NCI-H1417 (cell line): Measurements from ENCODE around the gene CUL2.
"Not testable (repeated sequence)": the region's sequence is repeated elsewhere in the genome, so short reads cannot be mapped to it uniquely, and the experiment has no call there.

ENCODE experiments used
- DNase-seq, 3 experiments: peaks; one replicate each; lab custom pipeline; 2025; lab: John Stamatoyannopoulos, UW

The CUL2 gene

GRCh38 chr10:35079763-35080162 is 10.4 kb downstream of the CUL2 start:
- DNase-seq = no peak

DNA sequence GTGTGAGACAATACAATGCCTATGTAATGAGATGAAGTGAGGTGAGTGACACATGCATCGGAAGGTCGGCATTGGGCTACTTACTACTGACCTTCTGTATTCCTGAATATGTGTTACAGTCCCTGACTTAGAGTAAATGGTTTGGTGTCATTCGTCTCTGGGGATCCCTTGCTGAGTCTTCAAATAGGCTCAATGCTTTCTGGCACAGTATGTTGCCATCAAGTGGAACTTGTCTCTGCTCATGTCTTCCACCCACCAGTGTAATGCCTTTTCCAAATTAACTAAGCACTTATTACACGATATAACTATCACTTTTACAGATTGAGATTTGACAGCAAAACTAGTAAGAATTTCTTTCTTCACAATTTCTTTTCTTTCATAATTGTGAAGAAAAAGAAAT is 10.9 kb downstream of the CUL2 start:
- DNase-seq = no peak

DNA sequence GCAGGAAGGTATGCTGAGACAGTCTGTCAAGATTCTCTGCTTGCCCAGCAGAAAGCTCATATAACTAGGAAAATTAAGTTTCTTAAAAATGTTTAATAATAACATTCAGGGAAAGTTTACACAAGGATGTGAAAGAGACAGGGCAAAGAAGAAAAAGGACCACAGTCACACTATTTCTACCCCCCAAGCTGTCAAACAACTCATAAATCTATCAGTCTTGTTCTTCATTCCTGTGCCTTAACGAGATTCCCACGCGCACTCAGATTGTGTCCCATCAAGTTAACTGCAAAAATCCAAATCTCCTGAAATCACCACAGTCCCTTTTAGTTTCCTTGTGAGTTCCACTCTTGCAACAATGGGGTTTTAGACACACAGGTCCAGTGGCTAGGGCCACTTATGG is 14.9 kb downstream of the CUL2 start:
- no peak for DNase-seq

- no peak for DNase-seq
These were observed 15.9 kb downstream of the CUL2 start for GRCh38 chr10:35074266-35074665.

- DNase-seq = no peak
These were observed 19.6 kb downstream of the CUL2 start for GRCh38 chr10:35070521-35070920.

GRCh38 chr10:35063837-35064454 is 26.2 kb downstream of the CUL2 start:
- DNase-seq = no peak

GRCh38 chr10:35059481-35059880 is 30.7 kb downstream of the CUL2 start:
- DNase-seq = no peak

- no peak for DNase-seq
These were observed 31.5 kb downstream of the CUL2 start for GRCh38 chr10:35058686-35059085.

- DNase-seq = no peak
These were observed 32.0 kb downstream of the CUL2 start for GRCh38 chr10:35058134-35058533.

- no peak for DNase-seq
These were observed 33.5 kb downstream of the CUL2 start for GRCh38 chr10:35056686-35057085.

DNA sequence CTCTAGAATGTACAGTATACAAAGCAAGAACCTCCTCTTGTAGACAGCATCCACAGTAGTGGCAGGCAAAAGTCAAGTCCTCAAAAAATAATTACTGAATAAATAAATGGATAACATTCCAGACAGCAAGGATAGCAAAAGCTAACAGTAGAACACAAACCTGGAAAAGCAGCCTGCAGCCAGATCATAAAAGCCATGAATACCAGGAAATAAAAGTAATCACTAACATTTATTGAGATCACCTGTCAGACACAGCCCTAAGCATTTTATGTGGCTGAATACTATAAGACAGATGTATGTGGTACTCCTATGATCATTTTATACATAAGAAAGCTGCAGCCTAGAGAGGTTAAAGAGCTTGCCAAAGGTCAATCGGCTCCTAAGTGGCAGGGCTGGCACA is 34.0 kb downstream of the CUL2 start:
- DNase-seq = peak in 1 of 3 experiments; percentile 2

DNA sequence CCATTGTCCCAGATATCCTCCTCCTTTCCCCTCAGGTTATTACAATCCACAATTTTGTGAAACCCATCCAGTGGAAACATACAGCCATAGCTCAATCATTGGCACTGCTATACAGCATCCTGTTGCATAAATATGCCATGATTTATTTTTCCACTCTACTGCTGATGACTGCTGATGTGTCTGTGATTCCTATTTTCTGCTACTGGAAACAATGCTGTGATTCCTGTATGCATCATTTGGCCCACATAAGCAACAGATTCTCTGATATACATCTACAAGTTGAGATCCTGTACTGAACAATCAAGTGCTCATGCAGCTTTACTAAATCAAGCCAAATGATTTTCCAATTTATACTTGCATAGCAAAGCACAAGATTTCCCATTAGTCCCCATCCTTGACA is 39.6 kb downstream of the CUL2 start:
- DNase-seq = no peak

DNA sequence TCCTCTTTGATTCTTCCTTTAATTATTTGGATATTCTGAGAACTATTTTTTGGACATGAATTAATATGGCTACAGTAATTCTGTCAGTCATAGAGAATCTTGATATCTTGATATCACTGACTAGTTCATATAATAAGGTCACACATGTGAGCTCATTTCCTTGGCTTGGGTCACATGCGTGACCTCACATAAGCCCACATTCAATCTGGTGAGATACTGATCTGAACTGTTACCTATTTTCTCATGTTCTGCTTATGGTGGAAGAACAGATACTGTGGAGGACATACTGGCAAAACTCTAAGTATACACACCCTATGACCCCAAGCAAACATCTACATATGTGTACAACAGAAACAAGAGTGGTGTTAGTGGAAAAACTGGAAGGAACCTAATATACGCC is 44.1 kb downstream of the CUL2 start:
- no peak for DNase-seq

- not testable (repeated sequence) for DNase-seq
These were observed 44.9 kb downstream of the CUL2 start for GRCh38 chr10:35045275-35045674.

GRCh38 chr10:35043796-35044344 is 46.3 kb downstream of the CUL2 start:
- no peak for DNase-seq

DNA sequence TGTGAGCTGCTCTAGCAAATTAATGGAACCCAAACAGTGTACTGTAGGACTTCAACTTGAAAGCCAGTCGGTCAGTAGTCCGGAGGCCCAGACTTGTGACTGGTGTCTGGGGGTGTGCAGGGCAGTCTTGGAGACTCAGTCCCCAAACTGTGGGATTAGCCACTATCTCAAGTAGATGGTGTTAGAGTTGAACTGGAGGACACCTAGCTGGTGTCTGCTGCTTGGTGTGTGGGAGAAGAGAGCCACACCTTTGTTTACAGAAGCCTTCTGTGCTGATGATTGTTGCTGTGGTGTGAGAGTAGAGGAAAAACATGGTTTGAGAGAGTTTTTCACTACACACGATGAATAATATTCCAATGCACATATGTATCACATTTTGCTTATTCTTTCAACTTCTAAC is 47.4 kb downstream of the CUL2 start:
- no peak for DNase-seq

- DNase-seq = no peak
These were observed 48.6 kb downstream of the CUL2 start for GRCh38 chr10:35041502-35041879.

DNA sequence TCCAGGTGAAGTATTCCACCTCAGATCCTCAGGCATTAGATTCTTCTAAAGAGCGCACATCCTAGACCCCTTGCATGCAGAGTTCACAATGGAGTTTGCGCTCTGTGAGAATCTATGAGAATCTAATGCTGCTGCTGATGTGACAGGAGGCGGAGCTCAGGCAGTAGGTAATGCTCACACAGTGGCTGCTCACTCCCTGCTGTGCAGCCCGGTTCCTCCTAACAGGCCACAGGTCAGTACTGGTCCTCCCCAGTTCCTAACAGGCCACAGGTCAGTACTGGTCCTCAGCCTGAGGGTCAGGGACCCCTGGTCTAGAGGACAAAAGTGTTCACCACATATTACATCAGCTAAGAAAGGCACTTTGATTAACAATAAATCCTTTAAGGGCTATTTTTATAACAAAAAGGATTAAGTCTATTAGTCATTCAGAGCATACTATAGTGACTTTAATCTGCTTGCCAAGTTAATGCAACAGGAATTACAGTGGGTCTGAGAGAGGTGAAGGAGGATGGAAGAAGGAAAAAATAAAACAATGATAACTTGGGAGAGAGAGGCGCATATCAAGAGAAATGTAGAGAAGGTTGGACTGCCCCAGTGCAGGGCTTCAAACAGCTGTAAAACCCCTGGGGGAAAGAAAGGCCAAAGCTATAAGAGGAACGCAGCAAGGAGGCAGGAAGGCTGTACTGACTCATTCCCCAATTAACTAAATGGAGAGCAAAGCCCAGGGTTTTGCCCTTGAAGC is 49.2 kb downstream of the CUL2 start:
- DNase-seq = no peak

- DNase-seq = no peak
These were observed 53.0 kb downstream of the CUL2 start for GRCh38 chr10:35037104-35037503.

DNA sequence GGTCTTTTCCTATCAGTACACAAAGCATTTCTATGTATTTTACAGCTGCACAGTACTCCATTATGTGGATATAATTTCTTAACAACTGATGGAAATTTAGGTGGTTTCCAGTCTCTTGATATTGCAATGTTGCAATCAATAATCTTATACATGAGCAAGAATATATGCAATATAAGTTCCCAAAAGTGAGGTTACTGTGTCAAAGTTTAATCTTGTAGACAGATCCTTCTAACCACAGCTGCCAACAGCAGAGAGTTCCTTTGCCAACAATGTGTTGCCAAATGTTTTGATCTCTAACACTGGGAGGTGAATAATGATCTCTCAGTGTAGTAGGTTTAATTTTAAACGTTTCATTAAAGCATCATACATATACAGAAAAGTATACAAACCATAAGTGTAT is 54.5 kb downstream of the CUL2 start:
- no peak for DNase-seq

GRCh38 chr10:35027567-35027966 is 62.6 kb downstream of the CUL2 start:
- DNase-seq = peak in 1 of 3 experiments; percentile 9

- DNase-seq = no peak
These were observed 64.2 kb downstream of the CUL2 start for GRCh38 chr10:35025916-35026315.

GRCh38 chr10:35020481-35020880 is 69.7 kb downstream of the CUL2 start:
- DNase-seq = no peak
